Sigmoid colon (tissue), 7 donors: Measurements from ENCODE around the gene GPC5. TPM values are rescaled to one million over a fixed set of nuclear protein-coding genes. Genes with fewer than 3 reads are reported as not detected.

Experiments used
- DNase-seq: peaks from one replicate; pipeline ENCODE4 v3.0.0-alpha.2; 2019
- H3K27ac ChIP-seq, 4 donors: fragments of 200-600 bp; sonication (generic); one replicate each; pipeline ENCODE4 v1.5.1; 2016 to 2019; ENCODE audit warnings: mild to moderate bottlenecking in 1 of 4
- H3K27me3 ChIP-seq, 3 donors: fragments of 200-600 bp; sonication (generic); one replicate each; pipeline ENCODE4 v1.5.1; 2019; ENCODE audit warnings: mild to moderate bottlenecking in 1 of 3
- H3K36me3 ChIP-seq, 4 donors: fragments of 200-600 bp; sonication (generic); one replicate each; pipeline ENCODE4 v1.5.1; 2016 to 2019
- H3K4me1 ChIP-seq, 4 donors: fragments of 200-600 bp; sonication (generic); one replicate each; pipeline ENCODE4 v1.5.1; 2017 to 2019
- H3K4me3 ChIP-seq, 4 donors: fragments of 200-600 bp; sonication (generic); one replicate each; pipeline ENCODE4 v1.5.1; 2017 to 2019; ENCODE audit warnings: mild to moderate bottlenecking in 2 of 4, moderate library complexity in 1 of 4
- H3K9me3 ChIP-seq, 4 donors: fragments of 200-600 bp in 3 of 4; sonication (generic) in 3 of 4; one replicate each; pipeline versions ENCODE4 v1.5.1 to v1.6.1; 2013 to 2019
- EP300 ChIP-seq, 4 donors: sonication (generic); formaldehyde crosslinking; IDR thresholded peaks; one replicate each; pipeline ENCODE4 v1.6.1; 2017; ENCODE audit warnings: antibody characterized with exemption in 4 of 4
- POLR2A ChIP-seq, 2 donors: fragments of 450-650 bp; IDR thresholded peaks; one replicate each; pipeline ENCODE4 v1.6.1; 2016; ENCODE audit warnings: antibody characterized with exemption in 2 of 2, mild to moderate bottlenecking in 2 of 2, moderate library complexity in 2 of 2
- POLR2AphosphoS5 ChIP-seq, 4 donors: sonication (generic); formaldehyde crosslinking; IDR thresholded peaks; one replicate each; pipeline ENCODE4 v1.6.1; 2017; ENCODE audit warnings: antibody characterized with exemption in 4 of 4
- WGBS, 2 donors: extraction: QIAGEN DNeasy Blood & Tissue Kit; methylation state at CpG; one replicate each; pipeline ENCODE4 v1.1.7; 2013; 5-methylcytosine and 5-hydroxymethylcytosine counted together
- intact Hi-C: fragments of 100-400 bp; cut with DNase I; formaldehyde crosslinking; loops from one replicate; pipeline ENCODE4 v1.15.1; 2023
- polyA plus RNA-seq, 3 donors: library from polyadenylated mRNA; stranded (reverse); fragments of 200-250 nt; gene quantifications; one replicate each; pipeline ENCODE4 v1.2.3, GENCODE V29; 2013
- total RNA-seq, 4 donors: library from RNA; depleted of rRNA; stranded (reverse); fragments of >200 nt; gene quantifications; one replicate each; pipeline ENCODE4 v1.1.0, GENCODE V29; 2016
- TF ChIP-seq, protein P1 (sequence below), 4 experiments: fragments of 450-650 bp in 3 of 4; fragments of 200-600 bp in 1 of 4; IDR thresholded peaks; one replicate each; pipeline ENCODE4 v1.5.1; 2016 to 2019; ENCODE audit warnings: antibody characterized with exemption in 4 of 4, mild to moderate bottlenecking in 3 of 4, moderate library complexity in 2 of 4
- donor health status: healthy with polysubstance abuse.
- donor health status: Bipolar disorder and iron deficiency.
- donor health status: healthy.

Gene GPC5
- total and polyA plus RNA-seq, 7 donors: 0.39 to 3.9 (median 2.9) TPM; not detected in 2

DNA sequence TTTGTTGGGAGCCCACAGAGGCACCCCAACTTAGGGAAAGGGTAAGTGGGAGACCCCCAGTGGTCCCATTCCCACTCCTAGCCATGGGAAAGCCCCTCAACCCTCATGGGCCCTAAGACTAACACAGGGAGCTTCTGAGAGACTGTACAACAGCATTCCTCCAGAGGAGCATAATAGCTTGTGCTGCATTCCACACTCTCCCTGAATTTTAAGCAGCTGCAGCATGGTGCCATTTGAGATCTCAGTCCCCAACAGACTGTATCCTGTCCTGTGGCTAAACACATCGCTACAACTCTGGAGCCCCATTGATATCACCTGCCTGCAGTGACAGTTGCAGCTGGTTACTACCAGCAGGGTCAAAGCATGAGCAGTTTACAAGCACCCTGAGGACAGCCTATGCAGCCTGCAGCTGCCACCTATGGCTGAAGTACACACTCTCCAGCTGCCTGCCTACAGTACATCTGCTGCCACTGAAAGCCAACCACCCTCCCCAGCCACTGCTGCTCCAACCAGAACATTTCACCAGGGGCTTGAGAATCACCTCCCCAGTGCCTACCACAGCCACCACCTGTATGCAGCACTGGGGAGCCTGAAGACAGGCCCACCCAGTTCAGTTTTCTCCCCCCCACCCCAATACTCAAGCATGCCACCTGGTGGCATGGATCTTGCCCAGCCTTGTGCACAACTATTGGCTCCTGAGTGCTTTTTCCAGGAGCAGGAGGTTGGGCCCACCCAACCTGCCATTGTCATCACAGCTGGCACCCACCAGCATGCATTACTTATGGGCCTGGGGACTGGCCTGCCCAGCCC, 557.3 kb downstream of the GPC5 start:
- Histone ChIP-seq H3K4me1 (no peaks in the 10 kb centered on the region), H3K4me3 (no peak overlapping the region), H3K36me3 (no peaks in the 10 kb centered on the region), H3K27ac (no peak overlapping the region), H3K27me3 (no peaks in the 10 kb centered on the region), H3K9me3 (no peaks in the 10 kb centered on the region)
- TF ChIP-seq POLR2A (IDR thresholded peaks at IDR 0.05): no peak
- TF ChIP-seq, protein P1, sequence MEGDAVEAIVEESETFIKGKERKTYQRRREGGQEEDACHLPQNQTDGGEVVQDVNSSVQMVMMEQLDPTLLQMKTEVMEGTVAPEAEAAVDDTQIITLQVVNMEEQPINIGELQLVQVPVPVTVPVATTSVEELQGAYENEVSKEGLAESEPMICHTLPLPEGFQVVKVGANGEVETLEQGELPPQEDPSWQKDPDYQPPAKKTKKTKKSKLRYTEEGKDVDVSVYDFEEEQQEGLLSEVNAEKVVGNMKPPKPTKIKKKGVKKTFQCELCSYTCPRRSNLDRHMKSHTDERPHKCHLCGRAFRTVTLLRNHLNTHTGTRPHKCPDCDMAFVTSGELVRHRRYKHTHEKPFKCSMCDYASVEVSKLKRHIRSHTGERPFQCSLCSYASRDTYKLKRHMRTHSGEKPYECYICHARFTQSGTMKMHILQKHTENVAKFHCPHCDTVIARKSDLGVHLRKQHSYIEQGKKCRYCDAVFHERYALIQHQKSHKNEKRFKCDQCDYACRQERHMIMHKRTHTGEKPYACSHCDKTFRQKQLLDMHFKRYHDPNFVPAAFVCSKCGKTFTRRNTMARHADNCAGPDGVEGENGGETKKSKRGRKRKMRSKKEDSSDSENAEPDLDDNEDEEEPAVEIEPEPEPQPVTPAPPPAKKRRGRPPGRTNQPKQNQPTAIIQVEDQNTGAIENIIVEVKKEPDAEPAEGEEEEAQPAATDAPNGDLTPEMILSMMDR (IDR thresholded peaks at IDR 0.05): no peak
- no peak for TF ChIP-seq POLR2AphosphoS5 (IDR thresholded peaks at IDR 0.05)
- no peak for TF ChIP-seq EP300 (IDR thresholded peaks at IDR 0.05)
- DNase-seq: no peak
- WGBS, 2 donors: 95 to 96% methylated on average over 1 of the region's 1 CpG
- intact Hi-C loops: no loop called here

DNA sequence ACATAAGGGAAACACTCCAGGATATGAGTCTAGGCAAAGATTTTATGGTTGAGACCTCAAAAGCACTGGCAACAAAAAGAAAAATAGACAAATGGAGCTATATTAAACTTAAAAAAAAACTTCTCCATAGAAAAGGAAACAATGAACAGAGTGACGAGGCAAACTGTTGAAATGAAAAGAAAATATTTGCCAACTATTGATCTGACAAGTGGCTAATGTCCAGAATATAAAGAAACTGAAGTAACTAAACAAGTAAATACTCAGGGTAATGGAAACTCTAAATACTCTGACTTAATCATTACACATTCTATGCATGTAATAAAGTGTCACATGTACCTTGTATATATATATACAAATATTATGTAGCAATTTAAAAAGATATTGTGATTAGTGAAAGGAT, 562.5 kb downstream of the GPC5 start:
- TF ChIP-seq EP300 (IDR thresholded peaks at IDR 0.05) (no peak), POLR2A (IDR thresholded peaks at IDR 0.05) (no peak), POLR2AphosphoS5 (IDR thresholded peaks at IDR 0.05) (no peak)
- TF ChIP-seq, protein P1 (IDR thresholded peaks at IDR 0.05): no peak
- WGBS, 2 donors: 20 to 44% methylated on average over 1 of the region's 1 CpG
- no peak for DNase-seq
- Histone ChIP-seq H3K27ac (no peak overlapping the region), H3K4me3 (no peak overlapping the region), H3K9me3 (peaks cover 0 to 2% (median 0%) of the 10 kb centered on the region in 4 donors), H3K4me1 (no peaks in the 10 kb centered on the region), H3K36me3 (no peaks in the 10 kb centered on the region), H3K27me3 (no peaks in the 10 kb centered on the region)
- intact Hi-C loops: no loop called here

DNA sequence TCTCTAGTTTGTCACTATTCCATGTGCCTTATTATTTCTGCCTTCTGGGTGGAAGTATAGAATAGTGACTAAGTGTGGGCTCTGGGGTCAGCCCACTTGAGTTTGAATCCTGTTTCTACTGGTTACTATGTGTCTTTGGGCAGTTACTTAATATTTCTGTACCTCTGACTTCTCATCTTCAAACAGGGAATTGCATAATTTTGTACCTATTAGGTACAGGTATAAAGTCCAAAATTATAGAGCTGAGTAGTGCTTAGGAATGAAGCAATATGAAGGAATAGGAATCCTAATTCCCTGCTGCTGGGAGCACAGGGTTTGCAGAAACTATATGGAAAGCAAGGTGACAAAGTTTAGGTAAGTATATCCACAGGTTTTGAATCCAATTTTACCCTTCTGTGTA, 564.5 kb downstream of the GPC5 start:
- Histone ChIP-seq H3K4me3 (no peak overlapping the region), H3K36me3 (no peaks in the 10 kb centered on the region), H3K4me1 (no peaks in the 10 kb centered on the region), H3K9me3 (peaks cover 0 to 2% (median 0%) of the 10 kb centered on the region in 4 donors), H3K27ac (no peak overlapping the region), H3K27me3 (no peaks in the 10 kb centered on the region)
- intact Hi-C loops: no loop called here
- no peak for DNase-seq
- TF ChIP-seq POLR2A (IDR thresholded peaks at IDR 0.05) (no peak), POLR2AphosphoS5 (IDR thresholded peaks at IDR 0.05) (no peak), EP300 (IDR thresholded peaks at IDR 0.05) (no peak)
- TF ChIP-seq, protein P1 (IDR thresholded peaks at IDR 0.05): no peak

DNA sequence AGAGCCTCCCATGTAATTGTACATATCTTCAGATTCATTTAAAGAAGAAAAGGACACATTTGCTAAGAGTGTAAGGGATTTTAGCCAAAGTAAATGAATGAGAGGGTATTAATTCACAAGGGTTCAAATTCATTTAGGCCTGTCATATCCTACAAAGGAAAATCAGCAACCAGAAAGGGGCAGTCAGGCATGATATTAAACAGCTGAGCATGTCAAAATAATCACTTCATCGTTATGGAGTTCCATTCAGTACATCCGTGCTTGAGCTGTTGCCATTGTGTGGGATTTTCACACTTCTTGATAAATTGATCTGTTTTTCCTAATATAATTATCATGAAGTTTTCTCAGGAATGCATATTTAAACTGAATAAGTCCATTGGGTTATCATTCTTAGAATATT, 567.1 kb downstream of the GPC5 start:
- Histone ChIP-seq H3K36me3 (no peaks in the 10 kb centered on the region), H3K4me3 (no peak overlapping the region), H3K27me3 (no peaks in the 10 kb centered on the region), H3K9me3 (peaks cover 0 to 2% (median 0%) of the 10 kb centered on the region in 4 donors), H3K4me1 (no peaks in the 10 kb centered on the region), H3K27ac (no peak overlapping the region)
- TF ChIP-seq POLR2A (IDR thresholded peaks at IDR 0.05) (no peak), EP300 (IDR thresholded peaks at IDR 0.05) (no peak), POLR2AphosphoS5 (IDR thresholded peaks at IDR 0.05) (no peak)
- TF ChIP-seq, protein P1 (IDR thresholded peaks at IDR 0.05): no peak
- 80 to 84% methylated on average over 2 of the region's 2 CpGs for WGBS, 2 donors
- no peak for DNase-seq
- intact Hi-C loops: no loop called here

DNA sequence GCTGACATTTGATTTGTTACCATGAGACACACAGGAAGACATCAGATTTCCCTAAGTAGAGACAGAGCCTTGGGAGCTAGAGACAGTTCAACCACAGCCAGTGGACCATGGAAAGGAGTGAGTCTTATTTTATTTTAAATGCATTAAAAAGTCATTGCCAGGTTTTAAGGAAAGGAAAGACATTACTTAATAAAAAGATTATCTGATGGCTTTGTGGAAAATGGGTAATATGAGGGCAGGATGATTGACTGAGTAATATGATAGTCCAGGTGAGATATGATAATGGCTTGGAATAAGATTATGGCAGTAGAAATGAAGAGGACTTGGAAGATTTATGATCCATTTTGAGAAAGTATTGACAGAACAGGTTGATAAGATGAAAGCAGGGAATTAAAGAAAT, 580.1 kb downstream of the GPC5 start:
- no peaks in the 10 kb centered on the region for H3K4me1 ChIP-seq
- intact Hi-C loops: no loop called here
- DNase-seq: no peak
- TF ChIP-seq POLR2A (IDR thresholded peaks at IDR 0.05) (no peak), POLR2AphosphoS5 (IDR thresholded peaks at IDR 0.05) (no peak), EP300 (IDR thresholded peaks at IDR 0.05) (no peak)
- TF ChIP-seq, protein P1 (IDR thresholded peaks at IDR 0.05): no peak
- H3K9me3 ChIP-seq: peaks cover 0 to 5% (median 0%) of the 10 kb centered on the region in 4 donors
- no peak overlapping the region for H3K27ac ChIP-seq
- H3K4me3 ChIP-seq: no peak overlapping the region
- H3K27me3 ChIP-seq: no peaks in the 10 kb centered on the region
- H3K36me3 ChIP-seq: no peaks in the 10 kb centered on the region
